Activated CD8-positive, alpha-beta memory T cell treated with anti-CD3 and anti-CD28 coated beads for 4 hours (primary cell): ENCODE measurements around the gene NAV2.
"Not testable (repeated sequence)": the region's sequence is repeated elsewhere in the genome, so short reads cannot be mapped to it uniquely, and the experiment has no call there.

Source experiments
- DNase-seq, 2 donors: peaks; one replicate each; pipeline ENCODE4 v3.0.0-alpha.2; 2020; ENCODE audit warnings: low read depth in 2 of 2

NAV2 gene

DNA sequence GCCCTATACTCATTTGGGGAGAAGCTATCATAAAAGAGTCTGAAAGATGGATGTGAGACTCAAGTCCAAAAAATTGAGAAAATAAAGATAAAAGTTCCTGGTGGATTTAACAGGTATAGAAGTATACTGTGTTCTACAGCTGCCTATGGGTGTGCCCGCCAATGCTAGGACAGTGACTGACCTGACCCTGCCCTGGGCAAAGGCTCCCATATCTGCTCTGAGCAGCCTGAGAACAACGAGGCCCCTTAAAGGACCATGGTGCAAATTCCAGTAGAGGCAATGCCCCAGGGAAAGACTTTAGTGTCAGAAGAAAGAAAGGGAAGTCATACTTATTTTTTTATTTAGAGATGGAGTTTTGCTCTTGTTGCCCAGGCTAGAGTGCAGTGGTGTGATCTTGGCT, 181.8 kb downstream of the NAV2 start:
- no peak for DNase-seq

GRCh38 chr11:19895037-19895436, 182.4 kb downstream of the NAV2 start:
- not testable (repeated sequence) for DNase-seq

DNA sequence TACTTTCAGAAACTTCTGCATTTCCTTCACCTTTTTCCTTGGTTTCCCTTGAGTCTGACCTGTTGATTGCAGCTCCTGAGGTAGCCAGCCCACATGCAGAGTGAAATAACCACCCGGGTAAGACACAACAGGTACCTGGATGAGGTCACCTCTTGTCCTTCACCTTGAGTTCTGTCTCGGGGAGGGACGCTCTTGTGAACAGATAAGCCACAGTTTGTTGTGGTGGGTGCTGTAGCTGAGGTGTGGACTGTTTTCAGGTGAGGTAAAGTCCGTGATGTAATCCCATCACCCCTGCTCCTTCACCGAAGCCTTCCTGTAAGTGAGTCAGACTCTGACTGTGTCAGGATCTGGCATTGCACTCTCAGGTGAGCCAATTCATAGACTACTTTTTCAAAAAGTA, 183.1 kb downstream of the NAV2 start:
- DNase-seq: no peak

DNA sequence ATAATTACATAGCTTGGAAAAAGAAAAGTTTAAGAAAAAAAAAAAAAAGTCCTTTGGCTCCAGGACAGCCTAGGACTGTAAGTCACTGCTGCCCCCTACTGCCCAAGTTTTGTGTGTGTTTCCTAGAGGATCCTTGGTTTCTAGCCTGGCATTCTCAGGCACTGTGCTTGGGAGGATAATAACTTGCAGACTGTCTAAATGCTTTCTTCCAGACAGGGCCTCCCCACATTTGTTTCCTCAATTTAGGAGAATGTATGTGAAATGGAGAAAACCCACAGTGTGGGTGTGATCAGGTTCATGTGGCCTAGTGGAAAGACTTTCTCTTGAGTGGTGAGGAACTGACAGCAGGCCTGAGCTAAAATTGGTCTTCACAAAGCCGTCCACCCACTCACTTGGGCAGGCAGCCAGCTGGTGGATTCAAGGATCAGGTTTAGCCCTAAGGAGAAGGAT, 191.0 kb downstream of the NAV2 start:
- DNase-seq: no peak

DNA sequence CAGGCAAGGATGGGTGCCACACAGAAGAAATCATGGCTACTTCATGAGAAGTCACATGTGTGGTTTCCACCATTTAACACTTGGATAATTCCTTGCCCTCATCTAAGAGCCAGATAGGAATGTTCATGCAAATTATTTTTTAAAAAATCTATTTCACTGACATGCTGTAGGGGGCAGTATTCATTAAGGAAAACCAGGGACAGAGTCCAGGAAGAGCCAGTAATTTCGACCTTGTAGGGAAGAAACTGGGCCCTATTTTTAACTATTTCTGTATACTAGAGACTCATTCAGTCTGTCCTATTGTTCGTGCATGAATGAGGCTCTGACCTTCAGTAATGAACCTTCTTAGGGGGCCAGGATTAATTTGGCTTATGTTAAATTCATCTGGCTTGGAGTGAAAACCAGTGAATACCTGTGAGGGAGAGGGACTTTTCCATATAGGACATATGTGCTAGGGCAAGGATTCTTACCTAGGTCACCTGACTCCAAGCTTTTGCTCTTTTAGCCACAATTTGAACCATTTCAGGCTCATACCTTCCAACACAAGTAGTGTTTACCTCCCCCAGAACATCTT, 192.7 kb downstream of the NAV2 start:
- DNase-seq: no peak

- DNase-seq: no peak
Observed at GRCh38 chr11:19906126-19906525, 193.5 kb downstream of the NAV2 start.

DNA sequence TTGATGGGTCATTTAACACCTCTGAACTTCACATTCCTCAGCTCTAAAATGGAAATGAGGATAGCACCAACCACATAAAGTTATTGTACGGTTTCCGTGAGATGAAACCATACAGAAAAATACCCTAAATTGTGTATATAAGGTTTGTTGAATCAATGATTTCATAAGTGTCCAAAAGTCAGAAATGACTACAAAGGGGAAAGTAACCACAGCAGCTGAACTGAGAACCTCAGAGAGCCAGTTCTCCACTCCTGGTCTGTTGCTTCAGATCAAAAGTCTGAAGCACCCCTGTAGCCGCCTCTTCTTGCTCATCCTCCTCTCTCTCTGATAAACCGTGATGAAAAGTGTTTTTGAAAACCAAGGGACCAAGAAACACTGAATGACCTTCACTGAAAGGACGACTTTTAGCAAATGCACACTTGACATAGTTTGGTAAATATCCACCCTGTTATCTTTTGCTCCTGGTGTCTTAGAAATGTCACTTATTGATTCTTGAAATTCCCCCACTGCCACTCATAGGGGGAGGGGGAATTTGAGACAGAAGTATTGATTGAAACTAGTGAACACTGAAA, 194.5 kb downstream of the NAV2 start:
- DNase-seq: no peak

DNA sequence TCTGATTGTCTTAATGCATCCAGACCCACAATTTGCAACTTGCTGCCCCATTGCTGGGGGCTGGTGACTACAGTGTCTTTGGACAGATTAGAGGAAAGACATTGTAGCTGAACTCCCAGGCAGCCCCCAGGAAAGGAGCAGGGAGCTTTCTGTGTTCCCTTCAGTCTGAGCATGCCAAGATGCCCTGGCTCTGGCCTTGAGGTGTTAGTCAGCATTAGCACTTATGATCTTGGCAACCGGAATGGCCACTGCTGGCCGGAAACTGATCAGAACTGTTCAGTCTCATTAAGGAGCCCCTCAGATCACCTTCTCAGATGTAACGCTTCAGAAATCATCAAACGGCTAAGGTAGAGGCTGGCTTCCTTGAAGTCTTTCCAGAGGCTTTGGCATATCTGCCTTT, 195.2 kb downstream of the NAV2 start:
- no peak for DNase-seq

DNA sequence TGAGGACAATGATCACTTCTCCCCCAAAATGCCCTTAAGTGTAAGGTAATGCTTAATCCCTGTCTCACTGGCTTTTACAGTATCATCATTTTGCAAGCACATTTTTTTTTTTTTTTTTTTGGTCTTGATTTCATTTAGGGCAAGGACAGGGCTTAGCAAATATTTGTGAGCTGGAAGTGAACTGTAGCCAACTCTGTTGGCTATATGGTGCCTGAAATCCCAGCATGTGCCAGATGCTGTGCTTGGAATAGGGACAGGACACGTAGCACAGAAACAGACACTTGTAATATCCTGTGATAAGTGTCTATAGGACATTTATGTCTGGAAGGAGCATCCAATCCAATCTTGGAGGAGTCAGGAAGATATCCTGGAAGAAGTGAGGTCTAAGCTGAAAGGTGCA, 198.3 kb downstream of the NAV2 start:
- DNase-seq: no peak

GRCh38 chr11:19912115-19912957, 199.7 kb downstream of the NAV2 start:
- DNase-seq: no peak

GRCh38 chr11:19912958-19913892, 200.6 kb downstream of the NAV2 start:
- DNase-seq: no peak

DNA sequence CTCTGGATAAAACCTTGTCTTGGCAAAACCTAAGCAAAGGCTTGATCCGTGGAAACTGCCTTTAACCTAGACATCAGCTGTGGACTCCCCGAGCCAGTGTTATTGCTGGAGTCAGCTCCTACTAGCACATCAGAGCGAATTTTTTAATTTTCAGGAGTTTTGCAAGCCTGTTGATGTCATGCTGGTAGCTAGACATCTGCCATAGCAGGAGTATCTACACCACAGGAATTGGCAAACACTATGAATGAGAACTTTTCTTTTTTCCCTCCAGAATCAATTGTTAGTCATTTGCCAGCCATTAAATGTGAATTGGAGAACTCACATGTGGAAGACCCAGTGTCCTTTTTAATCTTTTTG, 201.2 kb downstream of the NAV2 start:
- DNase-seq: no peak

DNA sequence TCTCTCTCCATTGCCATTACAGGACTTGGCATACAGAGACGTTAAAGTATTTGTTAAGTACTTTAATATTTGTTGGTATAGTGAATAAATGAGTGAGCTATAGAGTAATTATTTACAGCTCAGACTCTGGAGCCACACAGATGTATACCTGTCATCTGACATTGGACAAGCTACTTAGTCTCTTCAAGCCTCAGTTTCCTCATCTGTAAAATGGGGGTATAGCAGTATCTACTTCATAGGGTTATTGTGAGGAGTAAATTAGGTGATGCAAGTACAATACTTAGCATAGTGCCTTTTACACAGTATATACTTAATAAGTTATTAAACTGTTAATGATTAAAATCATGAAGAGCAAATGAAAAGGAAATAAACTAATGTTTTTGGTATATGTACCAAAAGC, 203.2 kb downstream of the NAV2 start:
- DNase-seq: no peak

DNA sequence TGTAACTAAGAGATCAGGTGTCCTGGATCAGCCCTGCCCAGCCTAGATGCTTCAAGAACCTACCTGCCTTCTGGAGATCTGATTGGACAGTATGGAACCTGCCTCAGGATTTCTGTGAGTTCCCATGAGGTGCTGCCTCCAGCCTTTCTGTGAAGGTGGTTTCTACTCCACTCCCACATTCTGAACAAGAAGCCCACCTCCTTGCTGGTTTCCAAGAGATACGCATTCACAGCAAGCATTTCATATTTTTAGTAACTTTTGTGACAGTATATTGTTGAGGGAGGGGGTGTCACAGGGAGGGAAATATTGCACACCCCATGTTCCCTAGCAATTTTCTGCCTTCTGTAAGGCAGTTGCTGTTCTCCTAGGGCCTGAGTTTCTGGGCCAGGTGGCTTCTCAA, 204.4 kb downstream of the NAV2 start:
- no peak for DNase-seq

- DNase-seq: no peak
Observed at GRCh38 chr11:19918302-19919049, 205.8 kb downstream of the NAV2 start.

DNA sequence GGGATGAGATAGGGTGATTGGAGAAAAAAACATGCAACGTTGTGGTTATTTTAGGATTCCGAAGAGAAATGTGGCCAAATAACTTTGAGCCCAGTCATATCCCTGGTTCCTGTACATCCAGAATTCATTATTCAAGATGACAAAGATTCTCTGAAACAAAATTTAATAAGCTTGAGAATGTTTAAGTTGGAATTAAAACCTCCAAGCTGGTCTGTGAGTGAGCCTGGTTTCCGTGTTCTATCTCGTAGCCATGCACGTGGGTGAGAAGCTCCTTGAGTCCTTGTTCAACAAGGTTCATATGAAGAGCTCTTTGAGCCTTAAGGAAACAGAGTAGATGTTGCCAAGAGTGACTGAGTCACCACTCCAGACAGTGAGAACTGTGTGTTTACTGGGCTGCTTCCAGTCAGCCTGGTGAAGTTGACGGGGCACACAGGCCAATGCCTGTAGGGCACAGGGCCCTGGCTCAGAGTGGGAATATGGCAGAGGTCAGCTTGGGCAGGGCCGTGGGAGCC, 206.5 kb downstream of the NAV2 start:
- DNase-seq: no peak

DNA sequence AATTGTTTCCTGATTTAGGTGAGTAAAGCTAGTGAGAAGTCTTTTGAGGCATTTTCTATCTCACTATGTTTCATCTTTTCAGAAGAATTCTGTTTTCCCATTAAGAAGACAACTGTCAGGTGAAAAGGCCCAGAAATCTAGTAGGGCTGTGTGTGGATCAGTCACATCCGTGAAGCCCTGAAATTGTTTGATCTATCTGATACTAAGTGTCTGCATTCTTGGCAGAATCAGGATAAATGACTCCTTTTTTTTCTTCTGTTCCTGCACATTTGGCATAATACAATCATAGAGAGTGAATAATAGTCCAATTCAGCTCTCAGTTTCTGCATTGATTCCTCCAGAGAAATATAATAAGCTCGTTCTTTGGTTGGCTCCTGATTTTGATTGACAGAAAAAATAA, 208.3 kb downstream of the NAV2 start:
- DNase-seq: no peak

DNA sequence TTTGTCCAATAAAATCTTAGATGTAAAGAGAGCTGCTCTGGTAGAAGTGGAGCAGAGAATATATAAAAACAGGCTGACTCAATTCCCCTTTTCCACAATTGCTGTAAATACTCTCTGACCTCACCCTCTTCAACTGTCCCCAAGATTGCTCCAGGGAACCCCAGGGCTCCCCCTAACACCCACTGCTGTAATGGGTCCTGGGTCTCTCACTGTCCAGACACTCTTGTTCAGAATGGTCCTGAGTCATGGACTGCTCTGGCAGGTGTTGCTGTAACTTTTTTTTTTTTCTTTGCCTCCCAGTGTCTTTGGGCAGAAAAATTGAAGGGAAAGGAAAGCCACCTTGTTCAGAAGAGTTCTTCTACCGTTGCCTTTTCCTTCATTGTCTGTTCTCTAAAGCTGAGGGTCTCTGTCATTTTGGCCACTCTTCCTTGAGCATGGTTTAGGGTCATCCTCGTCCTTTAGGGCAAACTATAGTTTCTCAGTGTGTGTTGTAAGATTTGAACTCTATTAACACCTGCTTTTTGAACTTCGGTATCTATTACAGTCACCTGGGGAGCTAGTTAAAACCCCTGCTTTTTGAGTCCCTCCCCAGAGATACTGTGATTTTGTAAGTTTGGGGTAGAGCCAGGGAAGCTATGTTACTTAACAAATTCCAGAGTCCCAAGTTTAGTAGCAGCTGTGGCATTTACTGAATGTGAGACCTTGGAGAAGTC, 209.5 kb downstream of the NAV2 start:
- DNase-seq: no peak

DNA sequence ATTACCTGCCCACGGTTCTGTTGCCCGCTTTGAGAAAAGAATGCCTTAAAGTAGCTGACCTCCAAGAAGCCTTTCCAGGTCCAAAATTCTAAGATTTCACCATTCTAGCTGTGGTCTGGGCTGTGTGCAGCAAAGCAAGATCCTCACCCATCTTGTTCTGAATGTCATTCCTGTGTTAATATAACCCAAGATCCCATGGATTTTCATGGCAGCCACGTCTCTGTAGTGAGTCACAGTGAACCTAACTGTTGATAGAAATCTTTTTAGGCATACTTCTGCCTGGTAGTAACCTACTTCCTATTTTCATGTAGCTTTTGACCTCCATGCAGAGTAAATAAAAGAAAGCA, 210.0 kb downstream of the NAV2 start:
- DNase-seq: no peak

GRCh38 chr11:19923626-19924025, 211.0 kb downstream of the NAV2 start:
- DNase-seq: no peak

DNA sequence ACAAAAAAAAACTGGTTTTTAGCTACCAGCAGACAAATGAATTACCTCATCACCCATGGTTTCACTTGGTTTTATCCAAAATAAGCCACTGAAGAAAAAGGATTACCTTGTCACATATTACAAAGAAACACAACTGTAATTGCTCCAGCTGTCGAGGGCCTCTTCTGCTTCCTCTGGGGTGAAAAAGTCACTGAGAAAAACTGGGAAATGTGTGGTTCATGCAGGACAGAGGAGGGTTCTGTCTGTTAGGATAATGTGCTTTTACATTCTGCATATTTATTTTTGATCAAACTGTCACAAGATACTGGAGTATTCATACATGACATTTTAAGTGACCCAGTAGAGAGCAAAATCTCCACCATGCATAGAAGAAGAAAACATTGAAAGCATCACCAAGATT, 211.7 kb downstream of the NAV2 start:
- no peak for DNase-seq
